GM18868 (cell line): ENCODE data around the gene CD8A.
A peak's percentile ranks its signal among the peaks of the same experiment; 100 is the strongest.

Source experiments
- ATAC-seq: cut with Tn5 transposase; IDR thresholded peaks from one replicate; pipeline ENCODE4 v1.9.1; 2021; ENCODE audit warnings: mild to moderate bottlenecking, moderate library complexity; ENCODE audit not compliant: unreplicated experiment

Gene CD8A

DNA sequence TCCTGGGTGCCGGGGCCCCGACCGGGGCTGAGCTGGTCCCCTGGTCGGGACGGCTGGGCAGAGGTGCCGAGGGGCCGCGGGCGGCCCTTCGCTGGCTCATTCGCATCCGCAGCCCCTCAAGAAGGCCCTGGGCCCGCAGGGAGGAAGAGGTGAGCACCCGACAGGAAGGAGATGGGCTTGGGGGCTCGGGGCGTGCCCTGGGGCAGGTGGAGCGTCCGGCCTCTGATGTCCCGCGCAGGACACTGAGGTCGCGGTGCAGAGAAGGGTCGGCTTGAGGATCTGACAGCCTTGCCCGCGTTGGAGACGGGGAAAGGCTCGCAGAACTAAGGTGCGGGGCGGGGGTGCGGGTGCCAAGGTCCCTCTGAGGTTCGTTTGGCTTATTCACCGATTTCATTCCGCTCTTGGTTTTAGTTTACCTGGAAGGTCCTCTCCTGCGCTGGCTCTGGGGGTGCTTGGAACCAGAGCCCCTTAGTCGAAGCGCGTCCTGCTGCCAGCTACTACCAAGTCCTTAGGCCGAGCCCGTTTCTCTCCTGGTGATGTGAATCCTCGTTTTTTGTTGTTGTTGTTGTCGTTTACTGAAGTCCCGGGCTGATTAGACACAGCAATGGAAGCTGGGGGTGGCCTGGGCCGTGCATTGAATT lies 18.9 kb upstream of the CD8A start:
- no peak for ATAC-seq

DNA sequence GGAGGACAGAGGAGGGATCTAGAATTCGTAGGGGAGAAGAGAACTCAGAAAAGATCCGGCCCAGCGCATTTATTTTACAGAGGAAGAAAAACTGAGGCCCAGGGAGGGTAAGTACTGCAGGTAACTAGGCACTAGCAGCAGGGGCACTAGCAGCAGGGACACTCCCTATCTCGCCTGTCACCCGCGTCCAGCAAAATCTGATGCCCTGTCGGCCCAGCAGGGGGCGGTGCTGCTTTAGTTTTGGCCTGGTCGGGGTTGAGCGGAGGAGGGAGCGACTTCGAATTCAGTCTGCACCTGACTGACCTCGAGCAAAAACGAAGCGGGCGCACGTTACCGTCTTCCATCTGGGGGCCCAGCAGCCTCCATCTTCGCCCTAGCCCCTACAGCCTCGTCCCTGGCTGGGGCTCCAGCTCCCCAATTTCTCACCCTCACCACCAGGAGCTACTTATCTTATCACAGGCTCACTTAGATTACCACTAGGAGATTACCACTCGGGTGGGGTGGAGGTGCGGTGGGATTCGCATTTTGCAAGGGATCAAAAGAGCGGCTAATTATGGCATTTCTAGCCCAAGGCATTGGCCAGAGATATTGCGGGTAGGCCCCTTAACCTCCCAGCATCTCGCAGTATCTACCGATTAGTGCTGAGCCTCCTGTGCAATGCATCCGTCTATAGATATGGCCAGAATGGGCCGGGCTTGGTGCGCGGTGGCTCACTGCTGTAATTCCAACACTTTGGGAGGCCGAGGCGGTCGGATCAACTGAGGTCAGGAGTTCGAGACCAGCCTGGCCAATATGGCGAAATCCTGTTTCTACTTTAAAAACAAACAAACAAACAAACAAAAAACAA lies 17.8 kb upstream of the CD8A start:
- ATAC-seq: peak; percentile 92

DNA sequence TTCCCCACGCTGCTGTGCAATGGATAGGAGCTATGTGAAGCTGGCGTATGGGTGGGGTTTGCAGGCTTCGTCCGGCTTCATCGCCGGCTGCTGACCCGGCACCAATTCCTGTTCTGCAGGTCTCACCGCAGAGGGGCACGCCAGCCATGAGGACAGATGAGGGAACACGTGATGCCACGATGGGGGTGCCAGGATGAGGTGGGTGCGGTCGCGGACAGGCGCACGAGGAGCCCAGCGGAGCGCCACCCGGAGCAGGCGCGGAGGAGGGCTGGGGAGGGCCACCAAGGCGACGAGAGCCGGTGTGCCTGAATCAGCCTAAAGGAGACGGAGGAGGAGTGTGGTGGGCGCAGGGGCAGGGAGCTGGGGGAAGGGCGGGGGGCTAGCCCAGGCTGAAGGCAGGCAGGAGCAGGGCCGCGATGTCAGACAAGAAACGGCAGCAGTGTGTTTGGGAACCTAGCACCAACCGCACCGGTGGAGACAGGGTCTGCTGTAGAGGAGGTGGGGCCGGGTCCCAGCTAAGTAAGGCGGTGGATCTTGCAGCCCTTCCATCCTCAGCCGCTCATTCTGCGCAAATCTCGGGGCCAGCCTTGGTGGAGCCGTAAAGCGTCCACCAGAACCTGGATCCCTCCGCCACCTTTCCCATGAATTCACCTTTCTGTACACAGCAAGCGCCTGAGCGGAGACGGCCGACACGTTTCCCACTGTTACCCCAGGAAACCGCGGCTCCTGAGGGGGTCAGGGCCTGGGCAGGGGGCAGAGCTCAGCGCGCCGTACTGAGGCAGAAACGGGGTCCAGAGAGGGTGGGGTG lies 17.0 kb upstream of the CD8A start:
- ATAC-seq: peak; percentile 39

DNA sequence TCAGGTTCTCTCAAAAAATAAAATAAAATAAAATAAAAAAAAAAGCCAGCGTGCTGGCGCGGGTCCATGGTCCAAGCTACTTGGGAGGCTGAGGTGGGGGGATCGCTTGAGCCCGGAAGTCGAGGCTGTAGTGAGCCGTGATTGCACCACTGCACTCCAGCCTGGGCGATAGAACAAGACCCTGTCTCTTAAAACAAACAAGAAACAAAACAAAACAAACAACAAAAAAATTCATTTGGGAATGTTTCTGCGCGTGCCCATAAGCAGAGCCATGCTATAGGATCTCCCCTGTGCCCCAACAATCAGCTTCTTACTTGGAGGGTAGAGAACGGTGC lies 16.4 kb upstream of the CD8A start:
- no peak for ATAC-seq

DNA sequence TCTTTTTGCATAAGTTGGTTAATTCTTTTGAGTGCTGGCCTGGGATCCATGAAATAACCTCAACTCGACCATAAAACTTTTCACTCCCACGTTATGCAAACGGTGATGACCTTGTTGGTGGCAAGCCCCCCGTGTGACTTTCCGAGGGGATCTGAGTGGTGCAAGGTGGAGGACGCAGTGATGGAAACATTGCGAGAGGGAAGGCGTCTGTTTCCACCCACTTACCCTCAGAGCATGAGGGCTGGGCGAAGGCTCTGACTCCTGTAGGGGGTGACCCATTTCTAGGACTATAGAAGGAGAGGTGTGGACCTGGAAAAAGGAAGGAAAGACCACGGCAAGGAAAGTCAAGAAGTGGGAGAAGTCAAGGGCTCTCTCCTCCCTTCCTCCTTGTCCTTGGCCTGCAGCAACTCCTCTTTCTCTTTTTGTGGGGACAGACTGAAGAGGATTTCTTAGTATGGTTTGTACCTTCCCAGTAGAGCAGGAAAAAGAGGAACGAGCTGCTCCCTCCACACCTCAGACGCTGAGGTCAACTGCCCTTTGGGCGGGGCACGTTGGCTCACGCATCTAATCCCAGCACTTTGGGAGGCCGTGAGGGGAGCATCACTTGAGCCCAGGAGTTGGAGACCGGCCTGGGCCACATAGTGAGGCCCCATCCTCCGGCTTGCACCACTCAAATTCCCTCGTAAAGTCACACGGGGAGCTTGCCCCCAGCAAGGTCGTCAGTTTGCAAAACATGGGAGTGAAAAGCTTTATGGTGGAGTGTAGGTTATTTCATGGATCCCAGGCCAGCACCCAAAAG lies 15.5 kb upstream of the CD8A start:
- ATAC-seq: no peak

DNA sequence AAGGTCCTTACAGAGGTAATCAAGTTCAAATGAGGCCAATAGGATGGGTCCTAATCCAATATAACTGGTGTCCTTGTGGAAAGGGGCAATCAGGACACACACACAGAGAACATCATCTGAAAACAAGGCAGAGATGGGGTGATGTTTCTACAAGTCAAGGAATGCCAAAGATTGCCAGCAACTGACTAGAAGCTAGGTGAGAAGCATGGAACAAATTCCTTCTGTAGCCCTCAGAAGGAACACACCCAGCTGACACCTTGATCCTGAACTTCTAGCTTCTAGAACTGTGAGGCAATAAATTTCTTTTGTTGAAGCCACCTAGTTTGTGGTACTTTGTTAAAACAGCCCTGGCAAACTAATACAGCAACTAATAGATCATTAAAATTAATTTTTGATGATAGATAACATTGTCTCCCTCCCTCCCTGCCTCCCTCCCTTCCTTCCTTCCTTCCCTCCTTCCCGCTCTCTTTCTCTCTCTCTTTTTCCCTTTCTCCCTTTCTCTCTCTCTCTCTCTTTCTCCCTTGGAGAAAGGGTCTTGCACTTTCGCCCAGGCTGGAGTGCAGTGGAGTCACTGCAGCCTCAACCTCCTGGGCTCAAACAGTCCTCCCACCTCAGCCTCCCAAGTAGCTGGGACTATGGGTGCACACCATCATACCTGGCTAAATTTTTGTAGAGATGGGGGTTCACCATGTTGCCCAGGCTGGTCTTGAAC lies 10.3 kb upstream of the CD8A start:
- no peak for ATAC-seq

DNA sequence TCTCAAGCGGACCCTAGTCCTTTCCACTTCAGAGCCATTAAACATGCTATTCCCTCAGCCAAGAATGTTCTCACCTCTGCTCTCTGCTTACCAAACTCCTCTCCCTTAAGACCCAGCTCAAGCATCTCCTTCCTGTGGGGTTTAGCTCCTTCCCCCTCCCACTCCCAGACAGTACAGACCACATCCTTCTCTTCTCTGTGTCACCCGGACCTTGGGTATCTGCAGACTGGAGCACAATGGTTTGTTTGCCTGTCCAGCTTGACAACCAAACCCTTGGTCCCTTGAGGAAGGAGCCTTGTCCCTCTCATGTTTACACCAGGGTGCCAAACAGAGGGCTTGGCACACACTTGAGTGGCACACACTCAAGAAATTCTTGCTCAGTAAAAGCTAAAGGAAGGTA lies 4.1 kb upstream of the CD8A start:
- ATAC-seq: no peak

DNA sequence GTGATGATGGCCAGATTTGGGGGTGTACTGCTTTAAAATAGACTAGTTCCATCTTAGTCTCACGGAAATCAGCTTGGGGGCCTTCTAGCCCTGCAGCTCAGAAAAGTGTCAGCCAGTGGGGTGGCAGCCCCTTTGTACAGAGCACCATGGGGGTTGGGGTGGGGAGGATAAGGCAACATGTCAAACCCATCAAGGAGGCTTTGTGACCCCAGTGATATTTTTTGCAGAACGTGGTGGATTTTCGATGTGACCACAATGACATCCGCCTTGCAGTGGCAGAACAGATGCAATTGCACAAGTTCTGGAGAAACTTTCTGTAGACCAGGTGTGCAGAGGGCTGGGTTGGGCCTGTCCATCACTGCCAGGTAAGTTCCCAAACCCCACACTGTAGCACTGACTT lies 3.0 kb upstream of the CD8A start:
- no peak for ATAC-seq

DNA sequence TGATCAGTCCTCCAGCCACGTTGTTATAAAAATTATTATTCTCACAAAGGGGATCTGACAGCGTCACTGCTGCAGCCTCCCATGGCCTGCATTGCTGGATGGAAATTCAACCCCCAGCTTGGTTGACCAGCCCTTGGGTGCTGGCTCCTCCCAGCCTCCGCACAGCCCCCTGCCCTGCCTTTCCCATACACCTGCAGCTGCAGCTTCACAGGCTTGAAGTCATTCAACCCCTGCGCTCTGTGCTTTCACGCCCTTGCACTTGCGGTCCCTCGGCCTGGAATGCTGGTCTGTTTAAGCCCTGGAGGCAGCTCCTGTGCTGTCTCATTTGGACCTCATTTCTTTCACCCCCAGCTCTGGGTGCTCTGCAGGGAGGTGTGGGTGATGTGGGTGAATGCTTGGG lies 860 bp upstream of the CD8A start:
- ATAC-seq: no peak

DNA sequence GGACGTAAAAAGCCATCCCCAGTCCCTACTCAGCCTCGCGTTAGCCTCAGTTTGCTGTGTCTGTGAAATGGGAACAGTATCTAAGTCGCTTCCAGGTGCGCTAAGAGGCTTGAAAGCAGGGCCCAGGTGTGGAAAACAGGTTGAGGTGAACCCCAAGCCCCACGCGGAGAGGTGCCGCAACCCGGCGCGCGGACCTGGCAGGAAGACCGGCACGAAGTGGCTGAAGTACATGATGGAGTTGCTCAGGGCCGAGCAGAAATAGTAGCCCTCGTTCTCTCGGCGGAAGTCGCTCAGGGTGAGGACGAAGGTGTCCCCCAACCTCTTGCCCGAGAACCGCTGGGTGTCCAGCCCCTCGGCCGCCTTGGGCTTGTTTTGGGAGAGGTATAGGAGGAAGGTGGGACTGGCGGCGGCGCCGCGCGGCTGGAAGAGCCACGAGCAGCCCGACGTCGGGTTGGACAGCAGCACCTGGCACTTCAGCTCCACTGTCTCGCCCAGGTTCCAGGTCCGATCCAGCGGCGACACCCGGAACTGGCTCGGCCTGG lies 508 bp downstream of the CD8A start:
- no peak for ATAC-seq

DNA sequence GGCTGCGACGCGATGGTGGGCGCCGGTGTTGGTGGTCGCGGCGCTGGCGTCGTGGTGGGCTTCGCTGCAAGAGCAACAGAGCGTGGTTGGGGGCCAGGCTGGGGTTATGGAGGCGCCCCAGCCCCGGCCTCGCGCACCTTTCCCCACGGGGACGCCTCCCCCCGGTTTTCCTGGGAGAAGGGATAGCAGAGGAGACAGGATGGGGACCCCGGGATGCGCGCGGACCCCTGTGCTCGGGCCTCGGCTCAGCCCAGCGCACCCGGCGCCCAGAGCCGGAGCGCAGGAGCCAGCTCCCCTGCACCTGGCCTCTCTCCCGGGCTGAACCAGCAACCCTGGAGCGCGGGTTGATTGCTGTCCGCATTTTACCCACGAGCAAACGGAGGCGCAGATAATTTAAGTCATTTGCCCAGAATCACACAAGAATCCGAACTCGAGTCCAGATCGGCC lies 1.0 kb downstream of the CD8A start:
- no peak for ATAC-seq

DNA sequence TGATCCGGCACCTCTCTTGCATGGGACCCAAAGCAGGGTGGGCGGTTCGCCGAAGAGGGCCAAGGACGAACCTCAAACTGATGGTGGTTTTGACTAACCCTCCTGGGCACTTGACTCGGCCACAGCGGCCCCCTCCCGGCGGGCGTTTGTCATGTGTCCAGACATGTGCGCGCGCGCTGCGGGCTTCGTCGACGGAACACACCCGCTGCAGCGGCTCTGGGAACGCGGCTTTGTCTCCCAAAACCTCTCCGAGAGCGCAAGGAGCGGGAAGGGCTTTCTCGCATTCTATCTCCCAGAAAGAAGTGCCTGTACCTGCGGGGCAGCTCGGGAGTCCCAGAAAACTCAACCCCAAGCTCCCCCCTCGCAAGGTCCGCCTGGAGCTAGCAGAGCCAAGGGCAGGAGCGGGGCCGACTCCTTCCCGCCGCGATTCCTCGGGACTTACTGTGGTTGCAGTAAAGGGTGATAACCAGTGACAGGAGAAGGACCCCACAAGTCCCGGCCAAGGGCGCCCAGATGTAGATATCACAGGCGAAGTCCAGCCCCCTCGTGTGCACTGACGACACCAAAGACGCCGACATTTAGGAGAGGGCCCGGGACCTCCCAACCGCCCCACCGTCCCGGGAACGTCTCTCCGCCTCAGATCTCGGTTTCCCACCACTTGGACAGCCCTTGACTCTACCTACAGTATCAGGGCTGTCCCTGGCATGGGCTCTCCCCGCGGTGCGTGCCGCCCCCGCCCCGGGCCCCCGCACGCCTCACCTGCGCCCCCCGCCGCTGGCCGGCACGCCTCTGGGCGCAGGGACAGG lies 1.6 kb downstream of the CD8A start:
- no peak for ATAC-seq

DNA sequence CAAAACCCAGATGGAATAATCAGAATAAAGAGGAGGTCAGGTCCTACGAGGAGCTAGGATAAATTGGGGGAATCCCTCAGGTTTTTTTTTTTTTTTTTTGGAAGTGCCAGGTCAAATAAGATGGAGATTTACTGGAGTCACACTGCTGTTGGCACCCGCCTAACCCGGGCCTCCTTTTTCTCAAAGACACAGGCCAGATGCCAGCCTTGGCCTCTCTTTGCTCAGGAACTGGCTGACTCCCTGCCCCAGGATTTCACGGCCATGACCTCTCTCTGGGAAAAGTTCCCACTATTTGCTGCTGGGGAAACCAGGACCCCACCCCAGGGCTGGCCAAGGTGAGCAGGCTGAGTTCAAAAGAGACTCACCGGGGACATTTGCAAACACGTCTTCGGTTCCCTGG lies 2.5 kb downstream of the CD8A start:
- ATAC-seq: no peak

DNA sequence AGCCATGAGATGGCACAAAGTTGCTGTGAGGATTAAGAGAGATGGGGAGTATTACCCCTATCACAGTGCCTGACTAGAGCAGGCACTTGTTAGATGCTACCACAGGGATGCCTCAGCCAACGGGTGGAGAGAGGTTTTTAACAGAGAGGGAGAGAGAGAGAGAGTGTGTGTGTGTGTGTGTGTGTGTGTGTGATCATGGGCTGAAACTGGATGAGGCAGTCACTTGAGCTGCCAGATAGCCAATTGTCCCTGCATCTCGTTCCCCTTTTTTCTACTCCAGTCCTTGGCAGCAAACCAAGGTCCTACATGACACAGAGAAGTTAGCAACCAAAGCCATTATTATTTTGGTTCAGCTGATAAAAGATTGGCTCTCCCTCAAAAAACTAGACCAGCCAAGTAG lies 3.0 kb downstream of the CD8A start:
- ATAC-seq: no peak

DNA sequence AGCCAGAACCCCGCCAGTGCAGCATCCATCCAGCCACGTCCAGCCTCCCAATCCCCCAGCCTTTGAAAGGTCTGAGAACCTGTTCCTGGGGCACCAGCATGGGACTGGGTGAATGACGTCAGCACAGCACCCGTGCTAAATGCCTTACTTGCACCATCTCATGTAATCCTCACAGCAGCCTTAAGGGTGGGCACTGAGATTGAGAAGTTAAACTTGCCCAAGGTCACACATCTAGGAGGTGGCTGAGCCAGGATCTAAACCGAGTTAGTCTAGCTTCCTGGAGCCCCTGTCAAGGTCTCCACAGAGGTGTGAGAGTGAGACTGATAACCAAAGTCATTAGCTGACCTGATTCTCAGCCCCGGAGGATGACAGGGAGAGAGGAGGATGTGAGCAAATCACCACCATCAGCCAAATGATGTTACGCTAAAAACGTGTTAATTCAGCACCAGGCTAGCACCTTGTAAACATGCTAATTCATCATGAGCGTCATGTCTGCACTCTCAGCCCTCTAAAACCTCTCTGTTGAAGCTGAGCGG lies 4.6 kb downstream of the CD8A start:
- no peak for ATAC-seq

DNA sequence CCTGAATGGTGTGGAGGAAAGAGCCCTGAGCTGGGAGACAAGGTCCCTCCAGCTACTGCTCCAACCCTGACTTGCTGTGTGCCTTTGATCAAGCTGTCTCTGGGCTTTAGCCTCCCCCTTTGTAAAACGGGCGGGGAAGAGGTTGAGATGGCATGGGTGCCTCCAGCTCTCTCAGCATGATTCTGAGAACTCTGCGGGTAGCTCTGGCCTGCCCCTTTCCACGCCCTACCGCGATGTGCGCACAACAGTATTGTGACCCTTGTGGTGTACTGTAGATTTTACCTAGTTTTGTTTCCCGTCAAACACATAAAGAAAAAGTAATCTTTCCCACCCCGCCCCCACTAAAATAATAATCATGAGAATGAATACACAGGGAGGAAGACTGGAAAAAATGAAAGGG lies 5.3 kb downstream of the CD8A start:
- no peak for ATAC-seq

DNA sequence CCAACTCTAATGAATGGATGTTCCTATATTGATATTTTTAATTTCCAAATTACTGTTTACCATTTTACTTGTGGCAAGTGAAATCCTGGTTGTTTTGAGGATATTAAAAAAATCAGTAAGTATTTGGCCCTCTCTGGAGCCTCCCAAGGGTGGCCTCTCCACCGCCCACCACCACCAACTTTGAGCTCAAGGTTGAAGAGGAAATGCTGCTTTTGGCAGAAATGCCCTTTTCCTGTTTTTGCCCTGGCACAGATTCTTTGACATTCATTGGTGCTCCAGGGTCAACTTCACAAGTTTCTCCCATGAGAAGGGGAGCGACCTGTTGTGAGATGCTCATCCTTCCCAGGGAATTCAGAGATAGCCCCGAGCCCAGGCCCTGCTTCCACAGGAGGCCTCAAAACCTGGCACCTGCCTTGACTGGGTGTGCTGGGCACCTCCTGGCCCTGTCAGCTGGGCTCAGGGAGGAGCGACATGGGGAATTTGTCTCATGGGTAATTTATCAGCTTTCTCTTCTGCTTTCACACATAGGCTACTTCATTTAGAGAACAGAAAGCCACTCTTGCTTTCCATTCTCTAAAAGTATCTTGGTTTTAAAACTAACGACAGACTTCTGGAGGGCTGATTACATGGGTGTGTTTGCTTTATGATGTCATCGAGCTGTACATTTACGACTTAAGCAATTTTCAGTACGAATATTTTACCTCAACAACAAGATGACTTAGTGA lies 6.9 kb downstream of the CD8A start:
- peak; percentile 97 for ATAC-seq

DNA sequence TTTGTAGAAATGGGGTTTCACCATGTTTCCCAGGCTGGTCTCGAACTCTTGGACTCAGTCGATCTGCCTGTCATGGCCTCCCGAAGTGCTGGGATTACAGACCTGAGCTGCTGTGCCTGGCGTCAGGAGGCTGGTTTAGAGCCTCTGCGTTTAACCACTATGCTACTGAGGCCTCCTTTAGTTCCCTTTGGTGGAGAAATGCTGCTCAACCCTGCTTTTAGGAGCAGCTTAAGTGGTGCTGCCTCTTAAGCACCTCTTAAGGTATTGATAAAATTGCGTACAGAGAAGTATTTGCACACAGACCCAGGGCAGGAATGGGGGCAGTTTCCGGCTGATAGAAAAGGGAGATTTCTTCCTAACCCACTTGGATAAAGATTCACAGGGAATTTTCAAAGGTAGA lies 8.0 kb downstream of the CD8A start:
- no peak for ATAC-seq
